OCI-LY3 (cell line): Measurements from ENCODE around the gene SURF2.
"Not testable (repeated sequence)": the region's sequence is repeated elsewhere in the genome, so short reads cannot be mapped to it uniquely, and the experiment has no call there.

ENCODE experiments used
- H2AFZ ChIP-seq: fragments of 200-600, 300-600 bp; shearing (Covaris generic); 2 replicates; pipeline ENCODE4 v1.6.0; 2014; ENCODE audit warnings: antibody characterized with exemption, low read depth, low read length
- H3K27ac ChIP-seq: fragments of 200-600, 300-600 bp; sonication (generic); 2 replicates; pipeline ENCODE4 v1.5.1; 2014; ENCODE audit warnings: mild to moderate bottlenecking, low read length, moderate library complexity, mixed read lengths
- H3K27me3 ChIP-seq: fragments of 200-600, 300-600 bp; sonication (generic); 2 replicates; pipeline ENCODE4 v1.6.1; 2014; ENCODE audit warnings: low read depth, low read length, mixed read lengths
- H3K36me3 ChIP-seq: fragments of 200-600, 300-600 bp; sonication (generic); replicated peaks from 2 replicates; pipeline ENCODE3; 2014; ENCODE audit warnings: low read depth, low read length, mixed read lengths
- H3K4me1 ChIP-seq: fragments of 300-600, 200-600 bp; sonication (generic); 2 replicates; pipeline ENCODE4 v1.6.1; 2014; ENCODE audit warnings: low read length, mixed read lengths
- H3K4me2 ChIP-seq: fragments of 200-600, 300-600 bp; sonication (generic); 2 replicates; pipeline ENCODE4 v1.6.1; 2014; ENCODE audit warnings: low read length, mixed read lengths
- H3K4me3 ChIP-seq: fragments of 300-600, 200-600 bp; sonication (generic); 2 replicates; pipeline ENCODE4 v1.5.1; 2014; ENCODE audit warnings: antibody characterized with exemption, mild to moderate bottlenecking, low read length, moderate library complexity
- H3K79me2 ChIP-seq: fragments of 300-600, 200-600 bp; shearing (Covaris generic); 2 replicates; pipeline ENCODE4 v1.6.1; 2014; ENCODE audit warnings: mild to moderate bottlenecking, low read length, mixed read lengths
- H3K9ac ChIP-seq: fragments of 300-600, 200-600 bp; shearing (Covaris generic); 2 replicates; pipeline ENCODE4 v1.6.0; 2014; ENCODE audit warnings: mild to moderate bottlenecking, low read length, moderate library complexity
- H3K9me3 ChIP-seq: fragments of 200-600, 300-600 bp; shearing (Covaris generic); 2 replicates; pipeline ENCODE4 v1.6.1; 2014; ENCODE audit warnings: low read length, mixed read lengths; ENCODE audit not compliant: insufficient read depth
- H4K20me1 ChIP-seq: fragments of 200-600, 300-600 bp; sonication (generic); 2 replicates; pipeline ENCODE4 v1.6.1; 2016; ENCODE audit warnings: low read length, mixed read lengths; ENCODE audit not compliant: insufficient read depth
- EZH2phosphoT487 ChIP-seq: fragments of 200-600 bp; shearing (Covaris generic); IDR thresholded peaks from 2 replicates; pipeline ENCODE4 v1.6.1; 2018; ENCODE audit warnings: antibody characterized with exemption, mixed run types, low read depth
- TF ChIP-seq, protein P1 (sequence below): fragments of 200-600, 300-600 bp; sonication (generic); IDR thresholded peaks from 2 replicates; pipeline ENCODE4 v1.5.1; 2014; ENCODE audit warnings: antibody characterized with exemption, low read length, low read depth

SURF2 gene

DNA sequence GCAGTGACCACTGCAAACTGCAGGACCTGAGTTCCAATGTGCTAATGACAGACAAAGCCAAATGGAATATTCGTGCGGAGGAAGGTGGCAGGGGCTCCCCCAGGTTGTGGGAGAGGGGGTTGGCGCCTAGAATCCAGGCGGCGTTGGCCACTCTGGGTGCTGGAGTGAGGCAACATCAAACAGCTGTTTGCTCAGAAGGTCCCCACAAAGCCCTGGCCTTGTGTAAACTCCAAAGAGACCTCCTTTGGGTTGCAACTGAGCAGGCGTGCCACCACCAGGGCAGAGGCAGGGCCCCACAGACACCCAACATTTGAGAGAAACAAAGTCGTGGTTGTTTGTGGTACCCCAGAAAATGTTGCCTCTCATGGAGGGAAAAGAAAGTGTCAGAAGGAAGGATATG, 34.4 kb downstream of the SURF2 start:
- Histone ChIP-seq H4K20me1 (no peaks in the 10 kb centered on the region), H3K27ac (no peak overlapping the region), H3K36me3 (no peaks in the 10 kb centered on the region), H3K79me2 (no peaks in the 10 kb centered on the region), H3K9ac (no peak overlapping the region), H3K4me3 (no peak overlapping the region), H3K4me2 (no peak overlapping the region), H3K27me3 (no peaks in the 10 kb centered on the region), H3K4me1 (no peaks in the 10 kb centered on the region), H3K9me3 (no peaks in the 10 kb centered on the region), H2AFZ (no peak overlapping the region)
- TF ChIP-seq, protein P1, sequence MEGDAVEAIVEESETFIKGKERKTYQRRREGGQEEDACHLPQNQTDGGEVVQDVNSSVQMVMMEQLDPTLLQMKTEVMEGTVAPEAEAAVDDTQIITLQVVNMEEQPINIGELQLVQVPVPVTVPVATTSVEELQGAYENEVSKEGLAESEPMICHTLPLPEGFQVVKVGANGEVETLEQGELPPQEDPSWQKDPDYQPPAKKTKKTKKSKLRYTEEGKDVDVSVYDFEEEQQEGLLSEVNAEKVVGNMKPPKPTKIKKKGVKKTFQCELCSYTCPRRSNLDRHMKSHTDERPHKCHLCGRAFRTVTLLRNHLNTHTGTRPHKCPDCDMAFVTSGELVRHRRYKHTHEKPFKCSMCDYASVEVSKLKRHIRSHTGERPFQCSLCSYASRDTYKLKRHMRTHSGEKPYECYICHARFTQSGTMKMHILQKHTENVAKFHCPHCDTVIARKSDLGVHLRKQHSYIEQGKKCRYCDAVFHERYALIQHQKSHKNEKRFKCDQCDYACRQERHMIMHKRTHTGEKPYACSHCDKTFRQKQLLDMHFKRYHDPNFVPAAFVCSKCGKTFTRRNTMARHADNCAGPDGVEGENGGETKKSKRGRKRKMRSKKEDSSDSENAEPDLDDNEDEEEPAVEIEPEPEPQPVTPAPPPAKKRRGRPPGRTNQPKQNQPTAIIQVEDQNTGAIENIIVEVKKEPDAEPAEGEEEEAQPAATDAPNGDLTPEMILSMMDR, result no peak

DNA sequence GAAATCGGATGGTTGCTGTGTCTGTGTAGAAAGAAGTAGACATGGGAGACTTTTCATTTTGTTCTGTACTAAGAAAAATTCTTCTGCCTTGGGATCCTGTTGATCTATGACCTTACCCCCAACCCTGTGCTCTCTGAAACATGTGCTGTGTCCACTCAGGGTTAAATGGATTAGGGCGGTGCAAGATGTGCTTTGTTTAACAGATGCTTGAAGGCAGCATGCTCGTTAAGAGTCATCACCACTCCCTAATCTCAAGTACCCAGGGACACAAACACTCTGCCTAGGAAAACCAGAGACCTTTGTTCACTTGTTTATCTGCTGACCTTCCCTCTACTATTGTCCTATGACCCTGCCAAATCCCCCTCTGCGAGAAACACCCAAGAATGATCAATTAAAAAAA, 35.1 kb downstream of the SURF2 start:
- not testable (repeated sequence) for H3K9ac ChIP-seq, H3K79me2 ChIP-seq, H3K36me3 ChIP-seq, H4K20me1 ChIP-seq, H3K27me3 ChIP-seq, H3K4me2 ChIP-seq, H3K9me3 ChIP-seq, H2AFZ ChIP-seq, H3K27ac ChIP-seq, H3K4me1 ChIP-seq, H3K4me3 ChIP-seq

DNA sequence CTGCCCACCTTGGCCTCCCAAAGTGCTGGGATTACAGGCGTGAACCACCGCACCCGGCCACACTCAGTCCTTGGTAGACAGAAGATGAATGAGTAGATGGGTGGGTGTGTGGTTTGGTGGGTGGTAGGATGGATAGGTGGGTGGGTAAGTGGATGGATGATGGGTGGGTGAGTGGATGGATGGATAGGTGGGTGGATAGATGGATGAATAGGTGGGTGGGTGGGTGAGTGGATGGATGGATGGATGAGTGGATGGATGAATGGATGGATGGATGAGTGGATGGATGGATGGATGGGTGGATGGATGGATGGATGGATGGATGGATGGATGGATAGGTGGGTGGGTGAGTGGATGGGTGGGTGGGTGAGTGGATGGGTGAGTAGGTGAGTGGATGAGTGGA, 36.0 kb downstream of the SURF2 start:
- not testable (repeated sequence) for H3K27ac ChIP-seq, H4K20me1 ChIP-seq, H3K36me3 ChIP-seq, H2AFZ ChIP-seq, H3K4me1 ChIP-seq, H3K4me3 ChIP-seq, H3K9me3 ChIP-seq, H3K4me2 ChIP-seq, H3K9ac ChIP-seq, H3K27me3 ChIP-seq, H3K79me2 ChIP-seq

DNA sequence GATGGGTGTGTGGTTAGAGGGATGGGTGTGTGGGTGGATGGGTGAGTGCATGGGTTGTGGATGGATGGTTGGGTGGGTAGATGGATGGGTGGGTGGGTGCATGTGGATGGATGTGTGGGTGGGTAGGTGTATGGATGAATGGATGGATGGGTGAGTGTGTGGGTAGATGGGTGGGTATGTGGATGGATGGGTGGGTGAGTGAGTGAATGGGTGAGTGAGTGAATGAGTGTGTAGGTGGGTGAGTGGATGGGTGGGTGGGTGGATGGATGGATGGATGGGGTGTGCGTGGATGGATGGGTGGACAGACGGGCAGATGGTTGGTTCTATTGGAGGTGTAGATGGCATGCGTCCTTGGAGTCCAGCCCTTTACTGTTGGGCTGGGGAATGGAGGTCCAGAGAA, 37.0 kb downstream of the SURF2 start:
- no peak for TF ChIP-seq EZH2phosphoT487
- TF ChIP-seq, protein P1, result no peak
- Histone ChIP-seq H3K27me3 (no peaks in the 10 kb centered on the region), H2AFZ (no peak overlapping the region)

DNA sequence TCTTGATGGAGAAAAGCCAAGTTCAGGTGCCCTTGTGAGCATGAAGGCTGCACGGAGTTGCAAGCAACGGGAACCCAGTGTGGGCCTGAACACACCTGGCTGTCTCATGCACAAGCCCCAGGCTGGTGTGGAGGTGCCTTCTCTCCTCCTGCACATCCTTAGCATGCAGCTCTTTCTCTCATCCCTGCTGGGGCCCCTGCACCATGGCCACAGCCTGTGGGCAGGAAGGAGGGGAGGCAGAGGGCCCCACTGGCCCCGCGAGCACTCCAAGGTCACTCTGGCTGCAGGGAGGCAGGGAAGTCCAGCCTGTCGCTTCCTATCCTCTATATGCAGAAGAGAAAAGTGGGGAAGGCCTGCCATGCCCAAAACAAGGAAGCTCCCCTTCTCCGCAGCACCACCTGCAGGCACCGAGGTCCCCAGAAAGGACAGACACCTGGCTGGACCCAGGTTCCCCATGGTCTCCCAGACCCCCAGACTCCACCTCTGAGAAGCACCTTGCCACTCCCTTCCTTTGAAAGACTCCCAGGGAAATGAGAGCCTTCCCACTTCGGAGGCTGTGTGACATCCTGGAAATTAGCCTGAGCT, 38.4 kb downstream of the SURF2 start:
- Histone ChIP-seq H3K4me2 (no peak overlapping the region), H3K27ac (no peak overlapping the region), H3K9me3 (no peaks in the 10 kb centered on the region), H3K27me3 (no peaks in the 10 kb centered on the region), H3K4me3 (no peak overlapping the region), H2AFZ (no peak overlapping the region), H4K20me1 (no peaks in the 10 kb centered on the region), H3K79me2 (no peaks in the 10 kb centered on the region), H3K9ac (no peak overlapping the region), H3K4me1 (no peaks in the 10 kb centered on the region), H3K36me3 (no peaks in the 10 kb centered on the region)
- TF ChIP-seq, protein P1, result no peak
- TF ChIP-seq EZH2phosphoT487, result no peak

More for the DNA sequence above, 37.0 kb downstream of the SURF2 start:
- Histone ChIP-seq H3K9me3 (no peaks in the 10 kb centered on the region), H3K27ac (no peak overlapping the region), H3K4me2 (no peak overlapping the region), H3K36me3 (no peaks in the 10 kb centered on the region), H3K4me3 (no peak overlapping the region), H3K9ac (no peak overlapping the region), H3K79me2 (no peaks in the 10 kb centered on the region), H3K4me1 (no peaks in the 10 kb centered on the region), H4K20me1 (no peaks in the 10 kb centered on the region)
